HEK293 (cell line): ENCODE results near the gene COG1.

Experiments
- CTCF ChIA-PET: fragments of 350-600 bp; formaldehyde crosslinking; extraction: SDS; loops from one replicate; lab custom pipeline; 2021; ENCODE audit warnings: antibody characterized with exemption; lab: Yijun Ruan, JAX
- POLR2A ChIA-PET: fragments of 300-600 bp; formaldehyde crosslinking; extraction: SDS; loops from one replicate; lab custom pipeline; 2020; ENCODE audit warnings: antibody characterized with exemption, inconsistent platforms; lab: Yijun Ruan, JAX
- H3K27ac ChIP-seq: fragments of 200-500 bp; sonication (Bioruptor generic); 2 replicates; pipeline ENCODE4 v1.5.1; 2014; ENCODE audit warnings: low read depth, low read length, control low read depth, inconsistent platforms; ENCODE audit errors: extremely low read depth
- H3K36me3 ChIP-seq, 2 experiments: fragments of 200-500 bp in 1 of 2; sonication (Bioruptor generic) in 1 of 2; 1 replicate in 1 of 2; 2 replicates in 1 of 2; pipeline ENCODE4 v1.5.1; 2014 to 2017; ENCODE audit warnings: inconsistent platforms in 2 of 2, low read length in 2 of 2; ENCODE audit not compliant: control insufficient read depth in 2 of 2, insufficient read depth in 1 of 2
- H3K4me1 ChIP-seq: fragments of 200-500 bp; sonication (Bioruptor generic); 2 replicates; pipeline ENCODE4 v1.5.1; 2014; ENCODE audit warnings: mild to moderate bottlenecking, low read length, inconsistent platforms; ENCODE audit not compliant: control insufficient read depth, insufficient read depth
- H3K4me3 ChIP-seq: 2 replicates; pipeline ENCODE4 v1.5.1; 2011; ENCODE audit warnings: low read depth, mild to moderate bottlenecking, control low read depth, low read length, moderate library complexity
- H3K9me3 ChIP-seq: fragments of 200-500 bp; sonication (Bioruptor generic); 2 replicates; pipeline ENCODE4 v1.5.1; 2014; ENCODE audit warnings: low read depth, low read length, inconsistent platforms; ENCODE audit not compliant: control insufficient read depth, insufficient read depth
- GLIS1 ChIP-seq: fragments of 450-650 bp; formaldehyde crosslinking; IDR thresholded peaks from 2 replicates; pipeline ENCODE4 v1.5.1; 2016; ENCODE audit warnings: missing biosample characterization, missing genetic modification characterization
- SCRT2 ChIP-seq: fragments of 450-650 bp; formaldehyde crosslinking; IDR thresholded peaks from 2 replicates; pipeline ENCODE4 v1.5.1; 2016; ENCODE audit warnings: missing biosample characterization, missing genetic modification characterization
- SETDB1 ChIP-seq: IDR thresholded peaks from one replicate; pipeline ENCODE4 v1.6.1; 2017; ENCODE audit warnings: mild to moderate bottlenecking, low read length, moderate library complexity, mixed read lengths; ENCODE audit not compliant: insufficient read length
- ZBTB8A ChIP-seq: fragments of 450-650 bp; formaldehyde crosslinking; IDR thresholded peaks from 2 replicates; pipeline ENCODE4 v1.5.1; 2016; ENCODE audit warnings: missing biosample characterization, missing genetic modification characterization
- ZNF146 ChIP-seq: fragments of 450-650 bp; formaldehyde crosslinking; IDR thresholded peaks from 2 replicates; pipeline ENCODE4 v1.5.1; 2016; ENCODE audit warnings: missing biosample characterization, missing genetic modification characterization
- ZNF148 ChIP-seq: fragments of 450-650 bp; formaldehyde crosslinking; IDR thresholded peaks from 2 replicates; pipeline ENCODE4 v1.5.0; 2017; ENCODE audit warnings: missing biosample characterization, missing genetic modification characterization, borderline replicate concordance
- ZNF660 ChIP-seq: fragments of 450-650 bp; IDR thresholded peaks from 2 replicates; pipeline ENCODE4 v1.5.1; 2018; ENCODE audit warnings: missing biosample characterization, mild to moderate bottlenecking, missing genetic modification characterization

The COG1 gene

GRCh38 chr17:73255671-73256181 is 62.9 kb downstream of the COG1 start (continued):
- TF ChIP-seq ZNF148 (no peak), SCRT2 (tag by site-specific recombination) (peak; percentile 74), ZNF146 (tag by site-specific recombination) (no peak)

GRCh38 chr17:73256220-73256619 is 63.4 kb downstream of the COG1 start:
- no peak for TF ChIP-seq ZNF660
- no peak for TF ChIP-seq SETDB1
- TF ChIP-seq, all 188 proteins: peak for 0
- ChIA-PET POLR2A (interaction anchor here (1.3 kb wide), 1 partner anchor 113 kb away, joined by 3 read pairs; no protein-coding TSS in a partner anchor), CTCF (interaction anchor here (0.6 to 13.4 kb wide), 28 partner anchors 10 to 699 kb away, joined by 3 to 315 read pairs (median 6); partner anchors contain the start of genes CDC42EP4 and COG1)
- H3K4me3 ChIP-seq = no peak overlapping the region
- no peaks in the 10 kb centered on the region for H3K4me1 ChIP-seq
- H3K36me3 ChIP-seq = no peaks in the 10 kb centered on the region
- no peak overlapping the region for H3K27ac ChIP-seq
- no peaks in the 10 kb centered on the region for H3K9me3 ChIP-seq

- Histone ChIP-seq H3K36me3 (no peaks in the 10 kb centered on the region), H3K4me1 (no peaks in the 10 kb centered on the region), H3K9me3 (no peaks in the 10 kb centered on the region), H3K4me3 (no peak overlapping the region), H3K27ac (no peak overlapping the region)
- TF ChIP-seq ZBTB8A = no peak
- peak; percentile 51 for TF ChIP-seq GLIS1 (tag by site-specific recombination)
- ChIA-PET CTCF (interaction anchor here (0.8 to 4.8 kb wide), 3 partner anchors 11 to 113 kb away, joined by 3 to 50 read pairs (median 44); partner anchors contain the start of gene CDC42EP4), POLR2A (no interaction called here)
These were observed 64.7 kb downstream of the COG1 start for GRCh38 chr17:73257516-73257915.
